ENCODE measurements around the gene PRKAR1B. TPM values are rescaled to one million over a fixed set of nuclear protein-coding genes. Genes with fewer than 3 reads are reported as not detected.
A peak's percentile ranks its signal among the peaks of the same experiment; 100 is the strongest.
"Not testable (repeated sequence)": the region's sequence is repeated elsewhere in the genome, so short reads cannot be mapped to it uniquely, and the experiment has no call there.

The PRKAR1B gene
- total and polyA plus RNA-seq, 4 experiments from 2014 or later: 6.5 to 16.6 (median 13.7) TPM

DNA sequence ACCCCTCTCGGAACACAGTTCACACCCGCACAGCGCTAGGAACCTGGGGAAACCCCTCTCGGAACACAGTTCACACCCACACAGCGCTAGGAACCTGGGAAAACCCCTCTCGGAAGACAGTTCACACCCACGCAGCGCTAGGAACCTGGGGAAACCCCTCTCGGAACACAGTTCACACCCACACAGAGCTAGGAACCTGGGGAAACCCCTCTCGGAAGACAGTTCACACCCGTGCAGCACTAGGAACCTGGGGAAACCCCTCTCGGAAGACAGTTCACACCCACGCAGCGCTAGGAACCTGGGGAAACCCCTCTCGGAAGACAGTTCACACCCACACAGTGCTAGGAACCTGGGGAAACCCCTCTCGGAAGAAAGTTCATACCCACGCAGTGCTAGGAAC is 74.9 kb downstream of the PRKAR1B start:
- H3K27me3 ChIP-seq (ENCODE audit: insufficient read depth, low read length); H3K4me3 Mint-ChIP-seq; H3K9me3 Mint-ChIP-seq; H3K36me3 Mint-ChIP-seq; H3K4me3 ChIP-seq (ENCODE audit: low read length in 2 of 2); H3K4me1 ChIP-seq (ENCODE audit: insufficient read depth, low read length); H3K36me3 ChIP-seq (ENCODE audit: insufficient read depth, low read length); POLR2A ChIA-PET (ENCODE audit: partially characterized antibody); intact Hi-C loops (cut with micrococcal nuclease); H3K27me3 Mint-ChIP-seq; H3K4me1 Mint-ChIP-seq; CTCF ChIA-PET (ENCODE audit: partially characterized antibody): not testable (repeated sequence)
- DNase-seq: peak in 3 of 5 donors; percentile 28 to 68 (median 29)
- H3K27ac Mint-ChIP-seq: peak overlapping the region; percentile 7 to 86 (median 47)
- Histone ChIP-seq H3K27ac (ENCODE audit: low read depth, low read length) (peak overlapping the region; percentile 44), H3K9me3 (ENCODE audit: control insufficient read depth in 1 of 2, low read length in 2 of 2) (peaks cover 0 to 14% of the 10 kb centered on the region in 2 donors)

DNA sequence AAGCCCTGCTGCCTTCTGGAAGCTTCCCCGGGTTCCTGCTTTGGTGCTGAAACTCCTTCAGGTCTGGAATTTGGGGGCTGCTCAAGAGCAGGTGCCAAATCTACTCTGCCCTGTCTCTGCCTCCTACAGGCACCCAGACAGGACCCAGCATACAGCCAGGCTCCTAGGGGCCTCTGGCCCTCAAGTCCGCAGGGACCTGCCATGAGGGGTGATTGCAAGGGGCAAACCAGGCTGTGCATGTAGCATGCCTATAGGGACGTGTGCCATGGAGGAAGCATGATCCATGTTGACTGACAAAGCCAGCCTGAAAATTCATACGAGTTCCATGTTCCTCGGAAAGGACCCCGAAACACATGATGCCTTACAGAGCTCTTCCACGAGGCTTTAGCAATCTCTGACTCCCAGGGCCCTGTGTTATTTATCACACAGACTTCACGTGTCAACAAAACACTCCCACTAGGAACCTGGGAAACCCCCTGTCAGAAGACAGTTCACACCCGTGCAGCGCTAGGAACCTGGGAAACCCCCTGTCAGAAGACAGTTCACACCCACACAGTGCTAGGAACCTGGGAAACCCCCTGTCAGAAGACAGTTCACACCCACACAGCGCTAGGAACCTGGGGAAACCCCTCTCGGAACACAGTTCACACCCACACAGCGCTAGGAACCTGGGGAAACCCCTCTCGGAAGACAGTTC is 75.9 kb downstream of the PRKAR1B start:
- Histone ChIP-seq H3K27ac (ENCODE audit: low read depth, low read length) (peak overlapping the region; percentile 44), H3K9me3 (ENCODE audit: control insufficient read depth in 1 of 2, low read length in 2 of 2) (peaks cover 0 to 14% of the 10 kb centered on the region in 2 donors), H3K27me3 (ENCODE audit: insufficient read depth, low read length) (no peaks in the 10 kb centered on the region), H3K4me1 (ENCODE audit: insufficient read depth, low read length) (no peaks in the 10 kb centered on the region), H3K4me3 (ENCODE audit: low read length in 2 of 2) (no peak overlapping the region), H3K36me3 (ENCODE audit: insufficient read depth, low read length) (no peaks in the 10 kb centered on the region)
- Mint-ChIP-seq H3K4me3 (no peak overlapping the region), H3K27me3 (no peaks in the 10 kb centered on the region), H3K36me3 (no peaks in the 10 kb centered on the region), H3K9me3 (peaks cover 0 to 6% (median 0%) of the 10 kb centered on the region in 8 donors), H3K27ac (peak overlapping the region in 4 of 7 donors; percentile 25 to 83 (median 45)), H3K4me1 (no peaks in the 10 kb centered on the region)
- peak; percentile 14 to 75 (median 42) for DNase-seq
- ChIA-PET POLR2A (ENCODE audit: partially characterized antibody) (no interaction called here), CTCF (ENCODE audit: partially characterized antibody) (no interaction called here)
- intact Hi-C loops (cut with micrococcal nuclease): no loop called here

DNA sequence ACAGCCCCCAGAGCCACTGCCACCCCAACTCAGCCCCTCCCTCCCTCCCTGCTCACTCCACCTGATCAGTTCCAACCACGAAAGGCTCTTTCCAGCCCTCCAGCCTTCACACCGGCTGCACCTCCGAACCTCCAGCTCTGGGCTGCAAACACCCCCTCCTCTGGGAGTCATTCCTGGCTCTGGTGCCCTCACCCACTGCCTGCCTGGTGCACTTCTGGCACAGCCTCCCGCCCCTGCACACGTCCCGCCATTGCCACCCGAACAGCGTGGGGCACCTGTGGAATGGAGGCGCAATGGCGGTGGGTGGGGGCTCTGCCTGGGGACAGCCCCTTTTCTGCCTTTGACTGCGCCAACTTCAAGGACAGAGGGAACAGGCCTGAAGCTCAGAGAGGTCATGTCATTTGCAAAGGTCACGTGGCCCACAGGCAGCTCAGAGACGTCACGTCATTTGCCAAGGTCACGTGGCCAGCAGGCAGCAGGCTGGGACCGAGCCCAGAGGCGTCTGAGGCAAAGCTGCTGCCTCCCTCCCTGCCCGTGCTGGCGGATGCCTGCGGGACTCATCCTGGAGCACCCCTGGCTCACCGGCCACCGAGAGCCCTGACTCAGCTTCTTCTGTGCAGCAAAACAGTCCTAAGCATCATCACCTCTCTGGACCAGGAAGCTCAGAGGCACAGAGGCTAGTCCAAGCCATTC is 76.6 kb downstream of the PRKAR1B start:
- peak overlapping the region; percentile 44 for H3K27ac ChIP-seq (ENCODE audit: low read depth, low read length)
- no peak for DNase-seq

DNA sequence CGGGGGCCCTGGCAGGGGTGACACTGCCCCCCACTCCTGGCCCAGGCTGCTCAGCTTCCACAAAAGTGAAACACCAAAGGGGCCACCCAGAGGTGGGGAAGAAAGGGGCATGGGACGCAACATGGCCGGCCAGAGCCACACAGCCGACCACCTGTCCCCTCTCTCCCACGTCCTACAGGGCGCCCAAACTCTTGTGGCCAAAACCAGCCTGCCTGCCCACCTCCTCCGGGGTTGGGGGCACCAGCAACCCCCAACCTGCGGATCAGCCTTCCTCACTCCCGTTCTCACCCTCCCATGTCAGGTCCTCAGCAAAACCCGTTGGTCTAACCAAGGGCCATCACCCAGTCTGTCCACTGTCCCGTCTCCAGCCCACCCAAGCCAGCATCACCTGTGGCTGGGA is 80.1 kb downstream of the PRKAR1B start:
- H3K9me3 ChIP-seq (ENCODE audit: control insufficient read depth in 1 of 2, low read length in 2 of 2): peaks cover 0 to 5% of the 10 kb centered on the region in 2 donors
- H3K27ac Mint-ChIP-seq: no peak overlapping the region
- H3K4me1 ChIP-seq (ENCODE audit: insufficient read depth, low read length): no peaks in the 10 kb centered on the region
- intact Hi-C loops (cut with micrococcal nuclease): no loop called here
- H3K27ac ChIP-seq (ENCODE audit: low read depth, low read length): no peak overlapping the region
- no peak overlapping the region for H3K4me3 Mint-ChIP-seq
- no peaks in the 10 kb centered on the region for H3K36me3 ChIP-seq (ENCODE audit: insufficient read depth, low read length)
- no peaks in the 10 kb centered on the region for H3K27me3 ChIP-seq (ENCODE audit: insufficient read depth, low read length)
- POLR2A ChIA-PET (ENCODE audit: partially characterized antibody): no interaction called here
- no peaks in the 10 kb centered on the region for H3K27me3 Mint-ChIP-seq
- H3K36me3 Mint-ChIP-seq: peaks cover 2 to 6% of the 10 kb centered on the region in 2 donors
- no peaks in the 10 kb centered on the region for H3K4me1 Mint-ChIP-seq
- CTCF ChIA-PET (ENCODE audit: partially characterized antibody): interaction anchor here (1.4 kb wide), 1 partner anchor 9 kb away, joined by 5 read pairs; no protein-coding TSS in a partner anchor
- no peak overlapping the region for H3K4me3 ChIP-seq (ENCODE audit: low read length in 2 of 2)
- DNase-seq: no peak
- H3K9me3 Mint-ChIP-seq: peaks cover 0 to 4% (median 2%) of the 10 kb centered on the region in 8 donors

More for the DNA sequence above, 76.6 kb downstream of the PRKAR1B start:
- Histone ChIP-seq H3K4me1 (ENCODE audit: insufficient read depth, low read length) (no peaks in the 10 kb centered on the region), H3K36me3 (ENCODE audit: insufficient read depth, low read length) (no peaks in the 10 kb centered on the region), H3K9me3 (ENCODE audit: control insufficient read depth in 1 of 2, low read length in 2 of 2) (peaks cover 0 to 14% of the 10 kb centered on the region in 2 donors), H3K27me3 (ENCODE audit: insufficient read depth, low read length) (no peaks in the 10 kb centered on the region), H3K4me3 (ENCODE audit: low read length in 2 of 2) (no peak overlapping the region)
- no peaks in the 10 kb centered on the region for H3K4me1 Mint-ChIP-seq
- POLR2A ChIA-PET (ENCODE audit: partially characterized antibody): no interaction called here
- CTCF ChIA-PET (ENCODE audit: partially characterized antibody): no interaction called here
- H3K9me3 Mint-ChIP-seq: peaks cover 0 to 6% (median 0%) of the 10 kb centered on the region in 8 donors
- intact Hi-C loops (cut with micrococcal nuclease): no loop called here
- no peak overlapping the region for H3K27ac Mint-ChIP-seq
- no peaks in the 10 kb centered on the region for H3K36me3 Mint-ChIP-seq
- H3K27me3 Mint-ChIP-seq: no peaks in the 10 kb centered on the region
- H3K4me3 Mint-ChIP-seq: no peak overlapping the region

- no peak for DNase-seq
- H3K36me3 Mint-ChIP-seq: peaks cover 2 to 6% of the 10 kb centered on the region in 2 donors
- intact Hi-C loops (cut with micrococcal nuclease): no loop called here
- H3K9me3 Mint-ChIP-seq: peaks cover 0 to 4% (median 2%) of the 10 kb centered on the region in 8 donors
- Histone ChIP-seq H3K36me3 (ENCODE audit: insufficient read depth, low read length) (no peaks in the 10 kb centered on the region), H3K4me3 (ENCODE audit: low read length in 2 of 2) (no peak overlapping the region), H3K27me3 (ENCODE audit: insufficient read depth, low read length) (no peaks in the 10 kb centered on the region), H3K4me1 (ENCODE audit: insufficient read depth, low read length) (no peaks in the 10 kb centered on the region), H3K27ac (ENCODE audit: low read depth, low read length) (no peak overlapping the region), H3K9me3 (ENCODE audit: control insufficient read depth in 1 of 2, low read length in 2 of 2) (peaks cover 0 to 5% of the 10 kb centered on the region in 2 donors)
- ChIA-PET CTCF (ENCODE audit: partially characterized antibody) (interaction anchor here (1.4 kb wide), 1 partner anchor 9 kb away, joined by 5 read pairs; no protein-coding TSS in a partner anchor), POLR2A (ENCODE audit: partially characterized antibody) (no interaction called here)
- H3K27me3 Mint-ChIP-seq: no peaks in the 10 kb centered on the region
- H3K27ac Mint-ChIP-seq: peak overlapping the region in 1 of 7 donors; percentile 62
- no peaks in the 10 kb centered on the region for H3K4me1 Mint-ChIP-seq
- H3K4me3 Mint-ChIP-seq: no peak overlapping the region
Measured at GRCh38 chr7:646487-646886, 80.6 kb downstream of the PRKAR1B start.

GRCh38 chr7:645606-646005 is 81.5 kb downstream of the PRKAR1B start:
- Mint-ChIP-seq H3K27me3 (no peaks in the 10 kb centered on the region), H3K4me3 (no peak overlapping the region), H3K36me3 (peaks cover 2 to 6% of the 10 kb centered on the region in 2 donors), H3K27ac (no peak overlapping the region), H3K9me3 (peaks cover 0 to 4% (median under 1%) of the 10 kb centered on the region in 8 donors), H3K4me1 (peaks cover 0 to 8% (median 1%) of the 10 kb centered on the region in 4 donors)
- CTCF ChIA-PET (ENCODE audit: partially characterized antibody): interaction anchor here (1.4 kb wide), 1 partner anchor 8 kb away, joined by 5 read pairs; no protein-coding TSS in a partner anchor
- Histone ChIP-seq H3K27me3 (ENCODE audit: insufficient read depth, low read length) (no peaks in the 10 kb centered on the region), H3K4me1 (ENCODE audit: insufficient read depth, low read length) (no peaks in the 10 kb centered on the region), H3K27ac (ENCODE audit: low read depth, low read length) (no peak overlapping the region), H3K36me3 (ENCODE audit: insufficient read depth, low read length) (no peaks in the 10 kb centered on the region), H3K4me3 (ENCODE audit: low read length in 2 of 2) (no peak overlapping the region), H3K9me3 (ENCODE audit: control insufficient read depth in 1 of 2, low read length in 2 of 2) (no peaks in the 10 kb centered on the region)
- POLR2A ChIA-PET (ENCODE audit: partially characterized antibody): no interaction called here
- intact Hi-C loops (cut with micrococcal nuclease): no loop called here
- no peak for DNase-seq

Data from CD4-positive, alpha-beta memory T cell (primary cell).